HEK293T (cell line): Measurements from ENCODE around the gene USP15.

ENCODE experiments used
- BHLHE40 ChIP-seq: fragments of 450-650 bp; IDR thresholded peaks from 2 replicates; pipeline ENCODE4 v1.6.1; 2016; ENCODE audit warnings: mild to moderate bottlenecking, moderate library complexity, borderline replicate concordance
- CTBP1 ChIP-seq: fragments of 450-650 bp; IDR thresholded peaks from 2 replicates; pipeline ENCODE4 v1.6.1; 2016; ENCODE audit warnings: borderline replicate concordance
- ELF4 ChIP-seq: fragments of 450-650 bp; IDR thresholded peaks from 2 replicates; pipeline ENCODE4 v1.6.1; 2017; ENCODE audit warnings: antibody characterized with exemption
- FOXA1 ChIP-seq: fragments of 450-650 bp; IDR thresholded peaks from 2 replicates; pipeline ENCODE4 v1.6.1; 2016; ENCODE audit warnings: mild to moderate bottlenecking
- FOXK2 ChIP-seq: fragments of 450-650 bp; IDR thresholded peaks from 2 replicates; pipeline ENCODE4 v1.6.1; 2016; ENCODE audit warnings: mild to moderate bottlenecking
- FOXM1 ChIP-seq: fragments of 450-650 bp; IDR thresholded peaks from 2 replicates; pipeline ENCODE4 v1.6.1; 2017; ENCODE audit warnings: mild to moderate bottlenecking, borderline replicate concordance
- HDGF ChIP-seq: fragments of 450-650 bp; IDR thresholded peaks from 2 replicates; pipeline ENCODE4 v1.6.1; 2017; ENCODE audit warnings: antibody characterized with exemption, borderline replicate concordance
- LEF1 ChIP-seq: fragments of 450-650 bp; IDR thresholded peaks from 2 replicates; pipeline ENCODE4 v1.6.1; 2017; ENCODE audit warnings: mild to moderate bottlenecking, borderline replicate concordance
- NFRKB ChIP-seq: fragments of 450-650 bp; IDR thresholded peaks from 2 replicates; pipeline ENCODE4 v1.6.1; 2016; ENCODE audit warnings: mild to moderate bottlenecking, moderate library complexity
- PKNOX1 ChIP-seq: fragments of 450-650 bp; IDR thresholded peaks from 2 replicates; pipeline ENCODE4 v1.6.1; 2016
- SP1 ChIP-seq: fragments of 450-650 bp; IDR thresholded peaks from 2 replicates; pipeline ENCODE4 v1.6.1; 2017
- SUZ12 ChIP-seq: fragments of 450-650 bp; IDR thresholded peaks from 2 replicates; pipeline ENCODE4 v1.6.1; 2016; ENCODE audit warnings: mild to moderate bottlenecking
- TARDBP ChIP-seq: fragments of 450-650 bp; IDR thresholded peaks from 2 replicates; pipeline ENCODE4 v1.6.1; 2016

- TF ChIP-seq BHLHE40 (no peak), SUZ12 (no peak), NFRKB (no peak), FOXA1 (no peak), FOXM1 (no peak), ELF4 (no peak), HDGF (no peak), TARDBP (no peak), FOXK2 (no peak), CTBP1 (no peak), LEF1 (no peak), SP1 (no peak), PKNOX1 (no peak)
Measured at GRCh38 chr12:62279058-62279457, 18.9 kb downstream of the USP15 start.
